ENCODE data around the gene ARL5C. TPM values are rescaled to one million over a fixed set of nuclear protein-coding genes. Genes with fewer than 3 reads are reported as not detected.

Gene ARL5C
- total RNA-seq, 6 experiments from 2014 or later: not detected

DNA sequence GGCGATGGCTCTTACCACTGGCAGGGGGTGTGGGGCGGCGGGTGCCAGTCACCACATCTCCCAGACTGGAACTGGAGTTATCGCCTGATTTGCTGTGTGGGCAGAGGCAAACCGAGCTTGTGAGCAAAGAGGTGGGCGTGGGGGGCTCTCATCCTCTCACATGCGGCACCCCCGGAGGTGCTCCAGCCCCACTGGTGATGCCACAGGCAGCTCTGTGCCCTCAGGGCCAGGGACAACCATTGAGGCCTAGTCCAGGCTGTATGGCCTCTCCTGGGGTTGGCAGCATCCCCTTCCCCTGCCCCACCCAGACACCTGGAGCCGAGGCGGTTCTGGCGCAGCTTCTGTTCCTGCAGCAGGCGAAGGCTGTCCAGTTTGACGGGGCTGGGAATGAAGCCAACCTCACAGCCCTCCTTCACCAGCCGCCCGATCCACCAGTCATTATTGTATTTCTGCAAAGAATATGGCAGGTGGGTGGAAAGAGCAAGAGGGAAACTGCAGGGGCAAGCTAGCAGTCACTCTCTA lies 20.6 kb upstream of the ARL5C start:
- Histone ChIP-seq H3K4me1 (no peaks in the 10 kb centered on the region), H3K4me3 (no peak overlapping the region), H3K9me3 (no peaks in the 10 kb centered on the region), H3K27ac (no peak overlapping the region), H3K36me3 (no peaks in the 10 kb centered on the region), H3K27me3 (no peaks in the 10 kb centered on the region)
- no peak for TF ChIP-seq CTCF (IDR thresholded peaks at IDR 0.05)
- TF ChIP-seq POLR2A (IDR thresholded peaks at IDR 0.05): no peak
- ATAC-seq (no peak), DNase-seq (no peak)
- 80% methylated on average over 1 of the region's 15 CpGs for WGBS (ENCODE audit: insufficient coverage, low coverage, low lambda C conversion rate, missing lambda C conversion rate)
- intact Hi-C loops (cut with DNase I): no loop called here

GRCh38 chr17:39183720-39184119 lies 17.8 kb upstream of the ARL5C start:
- TF ChIP-seq POLR2A (IDR thresholded peaks at IDR 0.05) (no peak), CTCF (IDR thresholded peaks at IDR 0.05) (no peak)
- H3K27ac ChIP-seq: no peak overlapping the region
- intact Hi-C loops (cut with DNase I): no loop called here
- no peak overlapping the region for H3K4me3 ChIP-seq
- no peaks in the 10 kb centered on the region for H3K4me1 ChIP-seq
- 81% methylated on average over 5 of the region's 10 CpGs for WGBS (ENCODE audit: insufficient coverage, low coverage, low lambda C conversion rate, missing lambda C conversion rate)
- no peak for DNase-seq
- H3K9me3 ChIP-seq: no peaks in the 10 kb centered on the region
- no peaks in the 10 kb centered on the region for H3K27me3 ChIP-seq
- ATAC-seq: no peak
- no peaks in the 10 kb centered on the region for H3K36me3 ChIP-seq

DNA sequence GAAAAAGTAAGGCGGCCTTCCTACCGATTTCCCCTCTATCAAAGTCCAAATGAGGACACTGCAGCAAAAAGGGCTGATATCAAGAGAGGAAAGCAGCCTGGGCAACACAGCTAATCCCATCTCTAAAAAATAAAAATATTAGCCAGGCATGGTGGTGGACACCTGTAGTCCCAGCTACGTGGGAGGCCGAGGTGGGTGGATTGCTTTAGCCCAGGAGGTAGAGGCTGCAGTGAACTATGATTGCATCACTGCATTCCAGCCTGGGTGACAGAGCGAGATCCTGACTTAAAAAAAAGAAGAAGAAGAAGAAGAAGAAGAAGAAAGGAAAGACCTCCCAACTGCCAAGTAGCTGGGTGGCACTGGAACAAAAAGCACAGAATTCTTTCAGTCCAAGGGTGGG lies 17.1 kb upstream of the ARL5C start:
- no peaks in the 10 kb centered on the region for H3K9me3 ChIP-seq
- TF ChIP-seq CTCF (IDR thresholded peaks at IDR 0.05): no peak
- no peak for TF ChIP-seq POLR2A (IDR thresholded peaks at IDR 0.05)
- H3K27me3 ChIP-seq: no peaks in the 10 kb centered on the region
- H3K4me3 ChIP-seq: no peak overlapping the region
- H3K4me1 ChIP-seq: no peaks in the 10 kb centered on the region
- ATAC-seq (no peak), DNase-seq (no peak)
- intact Hi-C loops (cut with DNase I): no loop called here
- no peak overlapping the region for H3K27ac ChIP-seq
- 86% methylated on average over 5 of the region's 5 CpGs for WGBS (ENCODE audit: insufficient coverage, low coverage, low lambda C conversion rate, missing lambda C conversion rate)
- H3K36me3 ChIP-seq: no peaks in the 10 kb centered on the region

GRCh38 chr17:39181303-39181702 lies 15.3 kb upstream of the ARL5C start:
- no peak for ATAC-seq
- intact Hi-C loops (cut with DNase I): no loop called here
- DNase-seq: no peak
- H3K36me3 ChIP-seq: no peaks in the 10 kb centered on the region
- no peaks in the 10 kb centered on the region for H3K27me3 ChIP-seq
- H3K9me3 ChIP-seq: no peaks in the 10 kb centered on the region
- H3K4me1 ChIP-seq: no peaks in the 10 kb centered on the region
- no peak overlapping the region for H3K27ac ChIP-seq
- 74% methylated on average over 5 of the region's 5 CpGs for WGBS (ENCODE audit: insufficient coverage, low coverage, low lambda C conversion rate, missing lambda C conversion rate)
- TF ChIP-seq POLR2A (IDR thresholded peaks at IDR 0.05) (no peak), CTCF (IDR thresholded peaks at IDR 0.05) (no peak)
- H3K4me3 ChIP-seq: no peak overlapping the region

- no peak overlapping the region for H3K27ac ChIP-seq
- intact Hi-C loops (cut with DNase I): no loop called here
- ATAC-seq: no peak
- H3K9me3 ChIP-seq: no peaks in the 10 kb centered on the region
- no peak for DNase-seq
- no peak overlapping the region for H3K4me3 ChIP-seq
- H3K27me3 ChIP-seq: no peaks in the 10 kb centered on the region
- no peaks in the 10 kb centered on the region for H3K36me3 ChIP-seq
- TF ChIP-seq CTCF (IDR thresholded peaks at IDR 0.05) (no peak), POLR2A (IDR thresholded peaks at IDR 0.05) (no peak)
- H3K4me1 ChIP-seq: no peaks in the 10 kb centered on the region
- 84% methylated on average over 2 of the region's 4 CpGs for WGBS (ENCODE audit: insufficient coverage, low coverage, low lambda C conversion rate, missing lambda C conversion rate)
Measured at GRCh38 chr17:39178536-39178935, 12.6 kb upstream of the ARL5C start.
